ENCODE measurements around the gene TMEM198. TPM values are rescaled to one million over a fixed set of nuclear protein-coding genes. Genes with fewer than 3 reads are reported as not detected.

TMEM198 gene
- total RNA-seq, 2 experiments from 2014 or later: 2.5 to 6.6 TPM

DNA sequence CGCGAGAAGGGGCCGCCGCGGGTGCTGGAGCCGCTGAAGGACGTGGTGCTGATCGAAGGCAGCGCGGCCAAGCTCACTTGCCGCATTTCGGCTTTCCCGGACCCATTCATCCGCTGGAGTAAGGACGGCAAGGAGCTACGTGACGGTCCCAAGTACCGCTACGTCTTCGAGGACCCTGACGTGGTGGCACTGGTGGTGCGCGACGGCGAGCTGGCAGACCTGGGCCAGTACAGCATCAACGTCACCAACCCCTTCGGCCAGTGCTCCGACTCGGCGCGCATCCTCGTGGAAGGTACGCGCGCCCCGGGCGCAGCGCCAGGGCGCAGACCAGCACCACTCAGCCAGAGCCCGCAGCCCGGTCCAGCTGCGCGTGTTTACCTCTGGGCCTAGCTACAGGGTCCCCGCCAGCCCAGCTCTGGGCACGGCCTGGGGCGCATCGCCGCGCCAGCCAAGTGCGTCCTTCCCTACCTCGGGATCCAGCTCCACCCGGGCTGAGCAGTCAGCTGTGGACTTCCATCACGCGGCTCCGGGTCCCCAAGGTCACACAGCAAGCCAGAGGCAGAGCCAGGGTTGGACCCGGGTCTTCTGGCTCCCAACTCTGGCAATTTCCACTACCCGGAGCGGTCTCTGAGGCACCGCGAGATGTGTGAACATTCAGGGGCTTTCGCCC, 46.9 kb upstream of the TMEM198 start:
- POLR2A ChIA-PET: no interaction called here

DNA sequence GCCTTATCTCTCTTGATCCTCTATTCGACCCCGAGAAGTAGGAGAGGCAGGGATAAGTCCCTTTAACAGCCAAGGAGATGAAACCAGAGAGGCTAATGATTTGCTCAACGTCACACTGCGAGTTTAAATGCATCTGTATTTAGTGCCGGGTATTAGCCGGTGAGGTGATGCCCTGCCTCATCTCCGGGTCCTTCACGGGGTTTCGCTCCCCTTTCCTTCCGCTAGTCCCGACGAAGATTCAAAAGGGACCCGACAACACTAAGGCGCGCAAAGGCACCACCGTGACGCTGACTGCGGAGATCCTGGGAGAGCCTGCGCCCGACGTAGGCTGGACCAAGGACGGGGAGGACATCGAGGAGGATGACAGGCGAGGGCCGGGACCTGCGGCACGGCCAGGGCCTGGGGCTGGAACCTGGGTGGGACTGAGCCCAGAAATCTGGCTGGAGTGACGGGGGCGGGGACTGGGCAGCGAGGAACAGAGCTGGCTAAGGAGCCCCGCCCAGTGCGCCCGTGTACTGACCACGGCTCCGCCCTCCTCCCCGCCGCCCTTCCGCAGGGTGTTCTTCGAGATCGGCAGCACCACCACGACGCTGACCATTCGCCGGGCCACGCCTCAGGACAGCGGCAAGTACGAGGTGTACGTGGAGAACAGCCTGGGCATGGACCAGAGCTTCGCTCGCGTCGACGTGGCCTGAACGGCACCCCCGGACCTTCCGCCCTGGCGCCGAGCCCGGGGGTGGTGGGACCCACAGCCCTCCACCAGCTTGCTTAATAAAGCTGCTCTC, 46.1 kb upstream of the TMEM198 start:
- Histone ChIP-seq H3K79me2 (ENCODE audit: insufficient read depth, low read depth, low read length) (no peaks in the 10 kb centered on the region), H4K20me1 (ENCODE audit: insufficient read depth, low read length) (no peaks in the 10 kb centered on the region), H3K9me3 (ENCODE audit: low read length) (no peaks in the 10 kb centered on the region), H3K4me2 (ENCODE audit: low read length) (peak overlapping the region; percentile 73), H3K36me3 (ENCODE audit: insufficient read depth, low read length) (no peaks in the 10 kb centered on the region), H3K4me1 (ENCODE audit: insufficient read depth, low read length, poor library complexity, severe bottlenecking) (peaks cover 23% of the 10 kb centered on the region), H3K9me2 (ENCODE audit: insufficient read depth, low read length) (no peaks in the 10 kb centered on the region), H3K27ac (ENCODE audit: low read depth, low read length, poor library complexity, severe bottlenecking) (no peak overlapping the region), H3K4me3 (ENCODE audit: low read depth, low read length, poor library complexity, severe bottlenecking) (peak overlapping the region; percentile 77), H2AFZ (ENCODE audit: low read length) (peak overlapping the region; percentile 53; the same call in 1 of the 2 replicates)
- no TSS peak for BruUV-seq (replicated peaks)
- CTCF ChIA-PET (ENCODE audit: unreplicated experiment): interaction anchor here (1.1 to 1.7 kb wide), 3 partner anchors 23 to 43 kb away, joined by 3 to 5 read pairs (median 5); no protein-coding TSS in a partner anchor
- no peak for DNase-seq (ENCODE audit: low spot score)
- POLR2A ChIA-PET: interaction anchor here (1.2 kb wide), 2 partner anchors 39 to 106 kb away, joined by 3 read pairs; no protein-coding TSS in a partner anchor
- intact Hi-C loops (cut with micrococcal nuclease; ENCODE audit: unreplicated experiment): no loop called here
- TF ChIP-seq, protein P1, sequence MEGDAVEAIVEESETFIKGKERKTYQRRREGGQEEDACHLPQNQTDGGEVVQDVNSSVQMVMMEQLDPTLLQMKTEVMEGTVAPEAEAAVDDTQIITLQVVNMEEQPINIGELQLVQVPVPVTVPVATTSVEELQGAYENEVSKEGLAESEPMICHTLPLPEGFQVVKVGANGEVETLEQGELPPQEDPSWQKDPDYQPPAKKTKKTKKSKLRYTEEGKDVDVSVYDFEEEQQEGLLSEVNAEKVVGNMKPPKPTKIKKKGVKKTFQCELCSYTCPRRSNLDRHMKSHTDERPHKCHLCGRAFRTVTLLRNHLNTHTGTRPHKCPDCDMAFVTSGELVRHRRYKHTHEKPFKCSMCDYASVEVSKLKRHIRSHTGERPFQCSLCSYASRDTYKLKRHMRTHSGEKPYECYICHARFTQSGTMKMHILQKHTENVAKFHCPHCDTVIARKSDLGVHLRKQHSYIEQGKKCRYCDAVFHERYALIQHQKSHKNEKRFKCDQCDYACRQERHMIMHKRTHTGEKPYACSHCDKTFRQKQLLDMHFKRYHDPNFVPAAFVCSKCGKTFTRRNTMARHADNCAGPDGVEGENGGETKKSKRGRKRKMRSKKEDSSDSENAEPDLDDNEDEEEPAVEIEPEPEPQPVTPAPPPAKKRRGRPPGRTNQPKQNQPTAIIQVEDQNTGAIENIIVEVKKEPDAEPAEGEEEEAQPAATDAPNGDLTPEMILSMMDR (conservative IDR thresholded peaks at IDR 0.05; ENCODE audit: low read length): no peak

More for the DNA sequence above, 46.9 kb upstream of the TMEM198 start:
- Histone ChIP-seq H3K9me3 (ENCODE audit: low read length) (no peaks in the 10 kb centered on the region), H3K4me1 (ENCODE audit: insufficient read depth, low read length, poor library complexity, severe bottlenecking) (peaks cover 23% of the 10 kb centered on the region), H3K4me3 (ENCODE audit: low read depth, low read length, poor library complexity, severe bottlenecking) (no peak overlapping the region), H3K36me3 (ENCODE audit: insufficient read depth, low read length) (no peaks in the 10 kb centered on the region), H3K27ac (ENCODE audit: low read depth, low read length, poor library complexity, severe bottlenecking) (no peak overlapping the region), H3K4me2 (ENCODE audit: low read length) (no peak overlapping the region), H3K79me2 (ENCODE audit: insufficient read depth, low read depth, low read length) (no peaks in the 10 kb centered on the region), H3K9me2 (ENCODE audit: insufficient read depth, low read length) (no peaks in the 10 kb centered on the region), H2AFZ (ENCODE audit: low read length) (no peak overlapping the region), H4K20me1 (ENCODE audit: insufficient read depth, low read length) (no peaks in the 10 kb centered on the region)
- TF ChIP-seq, protein P1 (conservative IDR thresholded peaks at IDR 0.05; ENCODE audit: low read length): no peak
- no peak for TF ChIP-seq EZH2phosphoT487 (IDR thresholded peaks at IDR 0.05; ENCODE audit: borderline replicate concordance, low read depth, low read length)
- intact Hi-C loops (cut with micrococcal nuclease; ENCODE audit: unreplicated experiment): no loop called here
- CTCF ChIA-PET (ENCODE audit: unreplicated experiment): interaction anchor here (0.5 to 1.1 kb wide), 2 partner anchors 19 to 33 kb away, joined by 3 read pairs; no protein-coding TSS in a partner anchor
- no TSS peak for BruUV-seq (replicated peaks)
- no peak for DNase-seq (ENCODE audit: low spot score)
